Esophagus muscularis mucosa (tissue), 4 donors: ENCODE data around the gene UGT2A3.

Source experiments
- EP300 ChIP-seq: sonication (generic); formaldehyde crosslinking; IDR thresholded peaks from one replicate; pipeline ENCODE4 v1.6.1; 2017; ENCODE audit warnings: antibody characterized with exemption
- POLR2A ChIP-seq: fragments of 450-650 bp; IDR thresholded peaks from one replicate; pipeline ENCODE4 v1.6.1; 2017; ENCODE audit warnings: antibody characterized with exemption, moderate library complexity, mild to moderate bottlenecking, low read depth
- POLR2AphosphoS5 ChIP-seq, 2 donors: sonication (generic); formaldehyde crosslinking; IDR thresholded peaks; one replicate each; pipeline ENCODE4 v1.6.1; 2017; ENCODE audit warnings: antibody characterized with exemption in 2 of 2
- TF ChIP-seq, protein P1 (sequence below), 3 experiments: fragments of 200-600 bp in 2 of 3; fragments of 450-650 bp in 1 of 3; sonication (generic) in 2 of 3; IDR thresholded peaks; one replicate each; pipeline ENCODE4 v1.5.1; 2017 to 2019; ENCODE audit warnings: antibody characterized with exemption in 3 of 3, mild to moderate bottlenecking in 2 of 3, moderate library complexity in 1 of 3

DNA sequence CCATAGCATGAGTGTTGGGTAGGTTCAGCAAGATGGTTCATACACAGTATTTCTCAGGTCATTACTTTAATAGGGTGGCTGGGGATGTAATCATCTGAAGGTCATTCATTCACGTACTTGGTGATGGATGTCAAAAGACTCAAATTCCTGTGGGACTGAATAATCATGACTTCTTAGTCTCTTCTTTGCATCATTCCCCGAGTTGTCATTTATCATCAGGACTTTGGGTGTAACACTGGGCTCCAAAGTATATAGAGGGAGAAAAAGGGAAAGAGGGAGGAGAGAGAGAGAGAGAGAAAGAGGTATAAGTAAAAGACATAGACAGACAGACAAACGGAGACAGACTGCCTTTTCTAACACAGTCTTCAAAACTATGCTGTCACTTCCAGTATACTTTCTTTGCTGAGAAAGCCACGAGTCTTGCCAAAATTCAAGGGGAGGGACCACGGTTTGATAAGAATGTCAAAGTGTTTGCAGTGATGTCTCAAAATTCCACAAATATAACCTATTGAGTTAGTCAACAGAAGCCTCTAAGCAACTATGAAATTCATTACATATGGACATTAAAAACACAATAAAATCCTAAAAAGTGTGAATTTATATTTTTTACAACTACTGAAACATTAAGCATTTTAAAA is 55.9 kb downstream of the UGT2A3 start:
- TF ChIP-seq, protein P1, sequence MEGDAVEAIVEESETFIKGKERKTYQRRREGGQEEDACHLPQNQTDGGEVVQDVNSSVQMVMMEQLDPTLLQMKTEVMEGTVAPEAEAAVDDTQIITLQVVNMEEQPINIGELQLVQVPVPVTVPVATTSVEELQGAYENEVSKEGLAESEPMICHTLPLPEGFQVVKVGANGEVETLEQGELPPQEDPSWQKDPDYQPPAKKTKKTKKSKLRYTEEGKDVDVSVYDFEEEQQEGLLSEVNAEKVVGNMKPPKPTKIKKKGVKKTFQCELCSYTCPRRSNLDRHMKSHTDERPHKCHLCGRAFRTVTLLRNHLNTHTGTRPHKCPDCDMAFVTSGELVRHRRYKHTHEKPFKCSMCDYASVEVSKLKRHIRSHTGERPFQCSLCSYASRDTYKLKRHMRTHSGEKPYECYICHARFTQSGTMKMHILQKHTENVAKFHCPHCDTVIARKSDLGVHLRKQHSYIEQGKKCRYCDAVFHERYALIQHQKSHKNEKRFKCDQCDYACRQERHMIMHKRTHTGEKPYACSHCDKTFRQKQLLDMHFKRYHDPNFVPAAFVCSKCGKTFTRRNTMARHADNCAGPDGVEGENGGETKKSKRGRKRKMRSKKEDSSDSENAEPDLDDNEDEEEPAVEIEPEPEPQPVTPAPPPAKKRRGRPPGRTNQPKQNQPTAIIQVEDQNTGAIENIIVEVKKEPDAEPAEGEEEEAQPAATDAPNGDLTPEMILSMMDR (IDR thresholded peaks at IDR 0.05), result no peak
- TF ChIP-seq POLR2A, result no peak
- no peak for TF ChIP-seq EP300
- no peak for TF ChIP-seq POLR2AphosphoS5 (IDR thresholded peaks at IDR 0.05)
